ENCODE measurements around the gene CGREF1. TPM values are rescaled to one million over a fixed set of nuclear protein-coding genes. Genes with fewer than 3 reads are reported as not detected.
"Not testable (repeated sequence)": the region's sequence is repeated elsewhere in the genome, so short reads cannot be mapped to it uniquely, and the experiment has no call there.

The CGREF1 gene
- total RNA-seq, 4 donors from 2014 or later = 1.1 to 4.2 (median 2.6) TPM

- peaks cover 14% of the 10 kb centered on the region for H3K4me1 ChIP-seq
- no peak overlapping the region for H3K4me3 ChIP-seq
- no peak overlapping the region for H3K27ac ChIP-seq
- H3K9me3 ChIP-seq = no peaks in the 10 kb centered on the region
- H3K27me3 ChIP-seq = no peaks in the 10 kb centered on the region
- TF ChIP-seq CTCF (IDR thresholded peaks at IDR 0.05) = no peak
- no peak for TF ChIP-seq POLR2AphosphoS5 (IDR thresholded peaks at IDR 0.05)
- TF ChIP-seq EP300 (IDR thresholded peaks at IDR 0.05) = no peak
- TF ChIP-seq POLR2A (IDR thresholded peaks at IDR 0.05) = no peak
- DNase-seq (ENCODE audit: low spot score in 2 of 2) = no peak
- WGBS = 92% methylated on average over 3 of the region's 3 CpGs
- peaks cover 7% of the 10 kb centered on the region for H3K36me3 ChIP-seq
Measured at GRCh38 chr2:27125104-27125503, 6.2 kb upstream of the CGREF1 start.

- Histone ChIP-seq H3K9me3 (no peaks in the 10 kb centered on the region), H3K27me3 (peaks cover 6% of the 10 kb centered on the region), H3K4me3 (peak within 1 kb of the TSS; percentile 60), H3K36me3 (no peaks in the 10 kb centered on the region), H3K4me1 (peaks cover 19% of the 10 kb centered on the region), H3K27ac (no peak within 1 kb of the TSS)
- no peak for TF ChIP-seq POLR2AphosphoS5 (IDR thresholded peaks at IDR 0.05)
- TF ChIP-seq POLR2A (IDR thresholded peaks at IDR 0.05) = no peak
- TF ChIP-seq EP300 (IDR thresholded peaks at IDR 0.05) = no peak
- no peak for TF ChIP-seq CTCF (IDR thresholded peaks at IDR 0.05)
- 9% methylated on average over 9 of the region's 47 CpGs for WGBS
- DNase-seq (ENCODE audit: low spot score in 2 of 2) = peak in 1 of 2 donors; percentile 88
Measured at GRCh38 chr2:27123302-27124150, 4.6 kb upstream of the CGREF1 start, which contains the start of gene ABHD1. TSS of gene ABHD1 (plus strand) at chr2:27123815. CDS start at chr2:27123949, 134 bp downstream.

GRCh38 chr2:27122791-27123190 is 3.9 kb upstream of the CGREF1 start:
- Histone ChIP-seq H3K9me3 (no peaks in the 10 kb centered on the region), H3K27ac (no peak overlapping the region), H3K4me1 (peaks cover 27% of the 10 kb centered on the region), H3K4me3 (peak overlapping the region; percentile 60), H3K27me3 (peaks cover 13% of the 10 kb centered on the region), H3K36me3 (no peaks in the 10 kb centered on the region)
- no peak for DNase-seq (ENCODE audit: low spot score in 2 of 2)
- 89% methylated on average over 7 of the region's 7 CpGs for WGBS
- TF ChIP-seq POLR2AphosphoS5 (IDR thresholded peaks at IDR 0.05) (no peak), CTCF (IDR thresholded peaks at IDR 0.05) (no peak), EP300 (IDR thresholded peaks at IDR 0.05) (no peak), POLR2A (IDR thresholded peaks at IDR 0.05) (no peak)

- DNase-seq (ENCODE audit: low spot score in 2 of 2) = no peak
- WGBS = 81% methylated on average over 2 of the region's 2 CpGs
- Histone ChIP-seq H3K4me1 (peaks cover 28% of the 10 kb centered on the region), H3K36me3 (no peaks in the 10 kb centered on the region), H3K27me3 (peaks cover 19% of the 10 kb centered on the region), H3K9me3 (no peaks in the 10 kb centered on the region), H3K4me3 (no peak overlapping the region), H3K27ac (no peak overlapping the region)
- TF ChIP-seq POLR2AphosphoS5 (IDR thresholded peaks at IDR 0.05) (no peak), EP300 (IDR thresholded peaks at IDR 0.05) (no peak), CTCF (IDR thresholded peaks at IDR 0.05) (no peak), POLR2A (IDR thresholded peaks at IDR 0.05) (no peak)
Measured at GRCh38 chr2:27121906-27122305, 3.0 kb upstream of the CGREF1 start.

GRCh38 chr2:27119330-27119670 is 372 bp upstream of the CGREF1 start:
- not testable (repeated sequence) for H3K36me3 ChIP-seq, H3K27ac ChIP-seq, H3K9me3 ChIP-seq
- 78% methylated on average over 8 of the region's 8 CpGs for WGBS
- H3K4me3 ChIP-seq = peak overlapping the region; percentile 56
- H3K4me1 ChIP-seq = peaks cover 28% of the 10 kb centered on the region
- peaks cover 19% of the 10 kb centered on the region for H3K27me3 ChIP-seq
- peak in 1 of 2 donors; percentile 41 for DNase-seq (ENCODE audit: low spot score in 2 of 2)
